ENCODE data around the gene DSCAM.

DSCAM gene

DNA sequence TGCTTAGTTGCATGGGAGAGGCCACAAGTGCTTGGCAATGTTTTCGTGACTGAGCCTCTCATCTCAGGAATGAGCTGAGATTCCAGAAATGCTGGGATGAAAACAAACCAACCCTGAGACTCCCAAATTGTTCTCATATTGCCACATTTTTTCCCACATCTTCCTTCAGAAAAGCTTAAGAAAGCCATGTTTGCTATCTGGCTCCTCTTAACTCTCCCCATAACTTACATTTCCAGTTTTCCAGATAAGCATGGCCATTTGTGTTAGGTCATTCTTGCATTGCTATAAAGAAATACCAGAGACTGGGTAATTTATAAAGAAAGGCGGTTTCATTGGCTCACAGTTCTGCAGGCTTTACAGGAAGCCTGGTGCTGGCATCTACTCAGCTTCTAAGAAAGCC lies 17.2 kb downstream of the DSCAM start:
- H3K27ac ChIP-seq (ENCODE audit: low read depth, low read length): no peak overlapping the region
- H3F3A ChIP-seq (ENCODE audit: insufficient read depth): no peaks in the 10 kb centered on the region
- no peak for TF ChIP-seq EZH2phosphoT487 (conservative IDR thresholded peaks at IDR 0.05; ENCODE audit: low read length)
- TF ChIP-seq, protein P1, sequence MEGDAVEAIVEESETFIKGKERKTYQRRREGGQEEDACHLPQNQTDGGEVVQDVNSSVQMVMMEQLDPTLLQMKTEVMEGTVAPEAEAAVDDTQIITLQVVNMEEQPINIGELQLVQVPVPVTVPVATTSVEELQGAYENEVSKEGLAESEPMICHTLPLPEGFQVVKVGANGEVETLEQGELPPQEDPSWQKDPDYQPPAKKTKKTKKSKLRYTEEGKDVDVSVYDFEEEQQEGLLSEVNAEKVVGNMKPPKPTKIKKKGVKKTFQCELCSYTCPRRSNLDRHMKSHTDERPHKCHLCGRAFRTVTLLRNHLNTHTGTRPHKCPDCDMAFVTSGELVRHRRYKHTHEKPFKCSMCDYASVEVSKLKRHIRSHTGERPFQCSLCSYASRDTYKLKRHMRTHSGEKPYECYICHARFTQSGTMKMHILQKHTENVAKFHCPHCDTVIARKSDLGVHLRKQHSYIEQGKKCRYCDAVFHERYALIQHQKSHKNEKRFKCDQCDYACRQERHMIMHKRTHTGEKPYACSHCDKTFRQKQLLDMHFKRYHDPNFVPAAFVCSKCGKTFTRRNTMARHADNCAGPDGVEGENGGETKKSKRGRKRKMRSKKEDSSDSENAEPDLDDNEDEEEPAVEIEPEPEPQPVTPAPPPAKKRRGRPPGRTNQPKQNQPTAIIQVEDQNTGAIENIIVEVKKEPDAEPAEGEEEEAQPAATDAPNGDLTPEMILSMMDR (IDR thresholded peaks at IDR 0.05; ENCODE audit: insufficient read depth, low read length, poor library complexity, severe bottlenecking): no peak
- no peaks in the 10 kb centered on the region for H3K36me3 ChIP-seq (ENCODE audit: low read length)
- no peak overlapping the region for H3K4me2 ChIP-seq (ENCODE audit: low read depth, low read length, poor library complexity, severe bottlenecking)
- no peak overlapping the region for H3K4me3 ChIP-seq (ENCODE audit: insufficient read depth, low read length, poor library complexity, severe bottlenecking)
- H3K9me2 ChIP-seq (replicated peaks; ENCODE audit: insufficient read depth, low read length): no peaks in the 10 kb centered on the region
- no peak overlapping the region for H3K9ac ChIP-seq (ENCODE audit: low read length)
- H2AFZ ChIP-seq (ENCODE audit: low read depth, low read length, severe bottlenecking): no peak overlapping the region
- H3K9me3 ChIP-seq (ENCODE audit: insufficient read depth, low read length): no peaks in the 10 kb centered on the region
- no peaks in the 10 kb centered on the region for H4K20me1 ChIP-seq (ENCODE audit: low read depth, low read length)
- H3K79me2 ChIP-seq (ENCODE audit: insufficient read depth, low read length): no peaks in the 10 kb centered on the region
- H3K27me3 ChIP-seq (ENCODE audit: low read length): no peaks in the 10 kb centered on the region; the same call in 1 of the 2 replicates

DNA sequence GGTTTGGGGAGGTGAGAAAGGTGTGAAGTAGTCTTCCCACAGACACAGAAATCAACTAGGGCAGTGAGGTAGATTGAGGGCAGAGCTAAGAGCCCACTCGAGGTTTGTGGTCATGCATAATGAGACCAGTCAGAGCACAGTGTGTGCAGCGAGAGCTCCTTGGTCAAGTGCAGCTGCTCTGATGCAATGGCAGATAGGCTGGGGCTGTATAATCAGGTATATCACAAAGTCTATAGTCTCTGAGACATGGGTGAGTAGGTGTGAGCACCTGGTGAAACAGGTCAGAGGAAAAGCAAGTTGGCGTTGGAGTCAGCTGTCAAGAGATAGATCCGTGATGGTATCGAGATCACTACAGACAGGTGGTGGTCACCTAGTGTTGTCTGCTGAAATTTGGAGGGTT lies 17.6 kb downstream of the DSCAM start:
- Histone ChIP-seq H3F3A (ENCODE audit: insufficient read depth) (no peaks in the 10 kb centered on the region), H3K36me3 (ENCODE audit: low read length) (no peaks in the 10 kb centered on the region), H3K4me3 (ENCODE audit: insufficient read depth, low read length, poor library complexity, severe bottlenecking) (no peak overlapping the region), H2AFZ (ENCODE audit: low read depth, low read length, severe bottlenecking) (no peak overlapping the region), H3K4me2 (ENCODE audit: low read depth, low read length, poor library complexity, severe bottlenecking) (no peak overlapping the region), H3K27me3 (ENCODE audit: low read length) (no peaks in the 10 kb centered on the region; the same call in 1 of the 2 replicates), H3K9me3 (ENCODE audit: insufficient read depth, low read length) (no peaks in the 10 kb centered on the region), H3K9ac (ENCODE audit: low read length) (no peak overlapping the region), H3K79me2 (ENCODE audit: insufficient read depth, low read length) (no peaks in the 10 kb centered on the region), H4K20me1 (ENCODE audit: low read depth, low read length) (no peaks in the 10 kb centered on the region), H3K27ac (ENCODE audit: low read depth, low read length) (no peak overlapping the region), H3K9me2 (replicated peaks; ENCODE audit: insufficient read depth, low read length) (no peaks in the 10 kb centered on the region)
- TF ChIP-seq, protein P1 (IDR thresholded peaks at IDR 0.05; ENCODE audit: insufficient read depth, low read length, poor library complexity, severe bottlenecking): no peak
- TF ChIP-seq EZH2phosphoT487 (conservative IDR thresholded peaks at IDR 0.05; ENCODE audit: low read length): no peak

DNA sequence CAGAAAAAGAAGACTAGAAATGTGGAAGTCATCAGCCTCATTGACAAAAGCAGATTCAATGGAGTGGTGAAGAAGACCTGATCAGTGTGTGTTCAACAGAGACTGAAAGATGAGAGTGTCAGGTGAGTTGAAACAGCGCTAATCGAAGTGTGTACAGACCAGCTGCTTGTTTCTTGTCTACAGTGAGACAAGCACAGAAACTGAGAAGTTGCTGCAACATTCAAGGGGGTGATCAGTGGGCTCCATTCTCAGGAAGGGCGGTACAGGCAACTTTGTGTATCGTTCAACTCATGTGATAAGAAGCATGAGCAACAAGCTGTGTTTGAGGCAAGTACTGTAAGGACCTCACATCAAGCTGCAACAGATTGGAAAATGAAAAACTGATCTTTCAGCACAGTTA lies 19.4 kb downstream of the DSCAM start:
- Histone ChIP-seq H3K9me3 (ENCODE audit: insufficient read depth, low read length) (no peaks in the 10 kb centered on the region), H3K9me2 (replicated peaks; ENCODE audit: insufficient read depth, low read length) (no peaks in the 10 kb centered on the region), H4K20me1 (ENCODE audit: low read depth, low read length) (no peaks in the 10 kb centered on the region), H3K4me3 (ENCODE audit: insufficient read depth, low read length, poor library complexity, severe bottlenecking) (no peak overlapping the region), H3K79me2 (ENCODE audit: insufficient read depth, low read length) (no peaks in the 10 kb centered on the region), H3K9ac (ENCODE audit: low read length) (no peak overlapping the region), H3F3A (ENCODE audit: insufficient read depth) (no peaks in the 10 kb centered on the region), H3K4me2 (ENCODE audit: low read depth, low read length, poor library complexity, severe bottlenecking) (no peak overlapping the region), H3K36me3 (ENCODE audit: low read length) (no peaks in the 10 kb centered on the region), H3K27ac (ENCODE audit: low read depth, low read length) (no peak overlapping the region), H3K27me3 (ENCODE audit: low read length) (peaks cover 2% of the 10 kb centered on the region), H2AFZ (ENCODE audit: low read depth, low read length, severe bottlenecking) (no peak overlapping the region)
- TF ChIP-seq, protein P1 (IDR thresholded peaks at IDR 0.05; ENCODE audit: insufficient read depth, low read length, poor library complexity, severe bottlenecking): no peak

All from SU-DHL-6 (cell line).